ENCODE measurements around the gene NDUFB5.

NDUFB5 gene

GRCh38 chr3:179652447-179653095 is 48.0 kb downstream of the NDUFB5 start, which contains the start of gene USP13:
Gene USP13, plus strand, starts transcription at chr3:179653040. Its CDS starts 186 bp downstream, at chr3:179653226.
- in situ Hi-C loops (cut with MboI; ENCODE audit: low pct_unique_long_range_greater_than_20kb, low sequenced_read_pairs, unreplicated experiment): no loop called here
- DNase-seq (ENCODE audit: low spot score): peak; percentile 88
- TF ChIP-seq CTCF (IDR thresholded peaks at IDR 0.05; ENCODE audit: extremely low read depth, insufficient read depth, missing control alignments): peak; percentile 22

- in situ Hi-C loops (cut with MboI; ENCODE audit: low pct_unique_long_range_greater_than_20kb, low sequenced_read_pairs, unreplicated experiment): no loop called here
- peak; percentile 68 for DNase-seq (ENCODE audit: low spot score)
- peak; percentile 45 for TF ChIP-seq CTCF (IDR thresholded peaks at IDR 0.05; ENCODE audit: extremely low read depth, insufficient read depth, missing control alignments)
These were observed 48.7 kb downstream of the NDUFB5 start for GRCh38 chr3:179653096-179653797.

- TF ChIP-seq CTCF (IDR thresholded peaks at IDR 0.05; ENCODE audit: extremely low read depth, insufficient read depth, missing control alignments): no peak
- DNase-seq (ENCODE audit: low spot score): no peak
- in situ Hi-C loops (cut with MboI; ENCODE audit: low pct_unique_long_range_greater_than_20kb, low sequenced_read_pairs, unreplicated experiment): no loop called here
These were observed 50.6 kb downstream of the NDUFB5 start for GRCh38 chr3:179655236-179655635.

GRCh38 chr3:179658606-179659005 is 54.0 kb downstream of the NDUFB5 start:
- TF ChIP-seq CTCF (IDR thresholded peaks at IDR 0.05; ENCODE audit: extremely low read depth, insufficient read depth, missing control alignments): no peak
- in situ Hi-C loops (cut with MboI; ENCODE audit: low pct_unique_long_range_greater_than_20kb, low sequenced_read_pairs, unreplicated experiment): no loop called here
- DNase-seq (ENCODE audit: low spot score): no peak

GRCh38 chr3:179660872-179661271 is 56.3 kb downstream of the NDUFB5 start:
- in situ Hi-C loops (cut with MboI; ENCODE audit: low pct_unique_long_range_greater_than_20kb, low sequenced_read_pairs, unreplicated experiment): no loop called here
- no peak for DNase-seq (ENCODE audit: low spot score)

GRCh38 chr3:179661777-179662176 is 57.2 kb downstream of the NDUFB5 start:
- no peak for DNase-seq (ENCODE audit: low spot score)
- TF ChIP-seq CTCF (IDR thresholded peaks at IDR 0.05; ENCODE audit: extremely low read depth, insufficient read depth, missing control alignments): no peak
- in situ Hi-C loops (cut with MboI; ENCODE audit: low pct_unique_long_range_greater_than_20kb, low sequenced_read_pairs, unreplicated experiment): no loop called here

More at GRCh38 chr3:179660872-179661271, 56.3 kb downstream of the NDUFB5 start:
- TF ChIP-seq CTCF (IDR thresholded peaks at IDR 0.05; ENCODE audit: extremely low read depth, insufficient read depth, missing control alignments): no peak

Measured in GM13977 (cell line).